Kidney (tissue), 14 donors: ENCODE measurements around the gene SRGN. TPM values are rescaled to one million over a fixed set of nuclear protein-coding genes. Genes with fewer than 3 reads are reported as not detected.
A peak's percentile ranks its signal among the peaks of the same experiment; 100 is the strongest.

Experiments used
- DNase-seq, 5 donors: peaks; one replicate each; pipeline ENCODE4 v3.0.0-alpha.2; 2013 to 2020
- FAIRE-seq: peaks from 2 replicates; lab custom pipeline; 2012; peaks lifted over from hg19 to GRCh38; lab: Jason Lieb, UNC
- H3K27ac ChIP-seq, 2 donors: one replicate each; pipeline ENCODE4 v1.7.0; 2013; ENCODE audit warnings: low read depth in 2 of 2, low read length in 2 of 2, inconsistent platforms in 1 of 2
- H3K27me3 ChIP-seq: one replicate; pipeline ENCODE4 v1.7.1; 2013; ENCODE audit warnings: low read length, inconsistent platforms; ENCODE audit not compliant: control insufficient read depth, insufficient read depth
- H3K36me3 ChIP-seq, 3 donors: one replicate each; pipeline versions ENCODE4 v1.7.0 to v1.7.1; 2013; ENCODE audit warnings: low read length in 3 of 3, control low read depth in 1 of 3, inconsistent platforms in 1 of 3; ENCODE audit not compliant: insufficient read depth in 3 of 3, control insufficient read depth in 2 of 3
- H3K4me1 ChIP-seq, 3 donors: one replicate each; pipeline versions ENCODE4 v1.7.0 to v1.7.1; 2013; ENCODE audit warnings: low read length in 3 of 3, inconsistent platforms in 1 of 3, low read depth in 1 of 3; ENCODE audit not compliant: control insufficient read depth in 2 of 3, insufficient read depth in 2 of 3
- H3K4me3 ChIP-seq, 3 donors: one replicate each; pipeline versions ENCODE4 v1.7.0 to v1.8.1; 2013; ENCODE audit warnings: low read length in 3 of 3, control low read depth in 1 of 3, inconsistent platforms in 1 of 3
- H3K9ac ChIP-seq, 3 donors: one replicate each; pipeline versions ENCODE4 v1.7.0 to v1.7.1; 2013; ENCODE audit warnings: low read length in 3 of 3, control low read depth in 1 of 3, inconsistent platforms in 1 of 3
- H3K9me3 ChIP-seq, 3 donors: one replicate each; pipeline versions ENCODE4 v1.7.0 to v1.7.1; 2013; ENCODE audit warnings: low read length in 3 of 3, control low read depth in 1 of 3, inconsistent platforms in 1 of 3; ENCODE audit not compliant: control insufficient read depth in 2 of 3, insufficient read depth in 1 of 3
- intact Hi-C: fragments of 100-400 bp; cut with DNase I; formaldehyde crosslinking; loops from one replicate; pipeline ENCODE4 v1.11.1; 2022
- polyA plus RNA-seq: library from polyadenylated mRNA; stranded (reverse); fragments of 350-450 nt; fragmentation: Illumina TruSeq; extraction: RNeasy Lipid Tissue Mini Kit (QIAGEN cat#74804); gene quantifications from one replicate; pipeline ENCODE4 v1.2.3, GENCODE V29; 2014; ENCODE audit warnings: low read depth, low replicate concordance; ENCODE audit not compliant: insufficient read depth
- total RNA-seq: library from RNA; stranded (reverse); fragmentation: NEBNext Ultra II Directional; extraction: Animal tissue kit (Norgen Biotek cat#: 25700); gene quantifications from one replicate; pipeline ENCODE4 v1.2.1, GENCODE V29; 2021
- TF ChIP-seq, protein P1 (sequence below): IDR thresholded peaks from 3 replicates; pipeline ENCODE4 v1.5.1; 2012; ENCODE audit warnings: mild to moderate bottlenecking, moderate library complexity, borderline replicate concordance; ENCODE audit not compliant: insufficient read depth; ENCODE audit errors: extremely low read depth
- donor health status: control.
- donor health status: control.
- donor health status: control.
- donor health status: control.
- donor health status: control.
- donor health status: DM: yes; HTN: yes; CAD: no.
- donor health status: Normal renal cell carcinoma (clear cell type).

Gene SRGN
- total and polyA plus RNA-seq, 2 donors from 2014 or later = 65.7 to 130 TPM

DNA sequence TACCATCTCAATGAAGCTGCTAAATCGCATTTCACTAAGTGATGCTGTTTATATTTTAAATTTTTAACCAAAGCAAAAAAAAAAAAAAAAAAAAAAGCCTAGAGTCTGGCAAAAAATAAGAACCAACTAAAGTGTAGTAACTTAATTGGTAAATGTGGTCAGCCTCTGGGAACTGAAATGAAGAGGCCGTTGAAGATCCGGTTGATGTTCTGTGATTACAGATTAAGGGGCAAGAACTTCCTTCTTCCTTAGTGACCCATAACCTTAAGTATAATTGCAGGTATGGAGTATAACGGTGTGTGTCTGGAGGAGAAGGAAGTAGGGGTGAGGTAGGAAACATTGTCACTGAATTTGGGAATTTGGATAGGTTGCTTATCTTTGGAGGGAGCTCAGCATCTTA, 7.7 kb upstream of the SRGN start:
- Histone ChIP-seq H3K4me1 (no peaks in the 10 kb centered on the region), H3K36me3 (no peaks in the 10 kb centered on the region), H3K9ac (no peak overlapping the region), H3K4me3 (no peak overlapping the region), H3K27ac (no peak overlapping the region), H3K9me3 (no peaks in the 10 kb centered on the region), H3K27me3 (no peaks in the 10 kb centered on the region)
- intact Hi-C loops = no loop called here
- no peak for DNase-seq
- no peak for FAIRE-seq
- TF ChIP-seq, protein P1, sequence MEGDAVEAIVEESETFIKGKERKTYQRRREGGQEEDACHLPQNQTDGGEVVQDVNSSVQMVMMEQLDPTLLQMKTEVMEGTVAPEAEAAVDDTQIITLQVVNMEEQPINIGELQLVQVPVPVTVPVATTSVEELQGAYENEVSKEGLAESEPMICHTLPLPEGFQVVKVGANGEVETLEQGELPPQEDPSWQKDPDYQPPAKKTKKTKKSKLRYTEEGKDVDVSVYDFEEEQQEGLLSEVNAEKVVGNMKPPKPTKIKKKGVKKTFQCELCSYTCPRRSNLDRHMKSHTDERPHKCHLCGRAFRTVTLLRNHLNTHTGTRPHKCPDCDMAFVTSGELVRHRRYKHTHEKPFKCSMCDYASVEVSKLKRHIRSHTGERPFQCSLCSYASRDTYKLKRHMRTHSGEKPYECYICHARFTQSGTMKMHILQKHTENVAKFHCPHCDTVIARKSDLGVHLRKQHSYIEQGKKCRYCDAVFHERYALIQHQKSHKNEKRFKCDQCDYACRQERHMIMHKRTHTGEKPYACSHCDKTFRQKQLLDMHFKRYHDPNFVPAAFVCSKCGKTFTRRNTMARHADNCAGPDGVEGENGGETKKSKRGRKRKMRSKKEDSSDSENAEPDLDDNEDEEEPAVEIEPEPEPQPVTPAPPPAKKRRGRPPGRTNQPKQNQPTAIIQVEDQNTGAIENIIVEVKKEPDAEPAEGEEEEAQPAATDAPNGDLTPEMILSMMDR = no peak

DNA sequence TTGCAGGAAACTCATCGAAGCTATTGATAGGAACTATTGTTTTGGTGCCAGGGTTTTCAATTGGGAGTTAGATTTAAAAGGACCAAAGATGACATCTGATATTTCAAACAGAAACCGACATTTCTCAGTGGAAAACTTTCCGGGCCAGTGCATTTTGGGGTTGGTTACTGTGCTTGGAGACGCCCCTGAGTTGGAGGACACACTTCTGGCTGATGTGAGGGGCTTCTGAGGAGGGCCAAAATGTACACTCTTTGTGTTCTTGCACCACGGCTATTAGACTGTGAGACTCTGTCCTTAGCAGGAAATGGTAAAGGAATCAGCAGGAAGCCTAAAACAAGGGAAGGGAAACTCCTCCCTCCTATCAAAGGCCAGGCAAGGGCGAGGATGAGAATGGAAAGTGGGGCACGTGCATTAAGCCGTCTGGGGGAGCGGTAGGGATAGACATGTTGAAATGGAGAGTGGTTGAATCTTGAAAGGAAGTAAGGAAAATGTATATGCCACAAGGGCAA, 1.8 kb upstream of the SRGN start:
- Histone ChIP-seq H3K9me3 (no peaks in the 10 kb centered on the region), H3K27me3 (no peaks in the 10 kb centered on the region), H3K4me1 (peaks cover 0 to 5% (median 0%) of the 10 kb centered on the region in 3 donors), H3K4me3 (peak overlapping the region in 2 of 3 donors; percentile 42 to 48), H3K36me3 (no peaks in the 10 kb centered on the region), H3K27ac (peak overlapping the region; percentile 60 to 67), H3K9ac (peak overlapping the region in 1 of 3 donors; percentile 55)
- intact Hi-C loops = no loop called here
- no peak for FAIRE-seq
- TF ChIP-seq, protein P1 = no peak
- peak in 1 of 5 donors; percentile 19 for DNase-seq

DNA sequence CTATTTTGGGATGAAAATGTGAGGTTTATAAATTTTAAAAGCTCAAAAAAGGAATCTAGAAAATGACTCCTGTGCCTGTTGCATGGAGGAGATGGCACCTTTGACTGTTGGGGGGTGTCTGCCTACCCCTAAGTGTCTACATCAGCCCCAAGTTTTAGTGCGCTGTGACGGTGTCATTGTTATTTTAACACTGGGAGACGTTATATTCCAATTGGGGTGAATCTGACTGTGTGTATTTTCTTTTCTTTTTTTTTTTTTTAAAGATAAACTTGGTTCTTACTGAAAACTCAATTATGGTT, 517 bp downstream of the SRGN start:
- DNase-seq (no peak), FAIRE-seq (no peak)
- Histone ChIP-seq H3K9ac (peak overlapping the region in 2 of 3 donors; percentile 68 to 78), H3K27ac (peak overlapping the region; percentile 92 to 94), H3K36me3 (no peaks in the 10 kb centered on the region), H3K27me3 (no peaks in the 10 kb centered on the region), H3K4me3 (peak overlapping the region in 2 of 3 donors; percentile 71 to 75), H3K9me3 (no peaks in the 10 kb centered on the region), H3K4me1 (peaks cover 0 to 5% (median 0%) of the 10 kb centered on the region in 3 donors)
- TF ChIP-seq, protein P1 = no peak
- intact Hi-C loops = no loop called here
